Left ventricle myocardium superior (tissue), 1 donor: ENCODE data around the gene WLS. TPM values are rescaled to one million over a fixed set of nuclear protein-coding genes. Genes with fewer than 3 reads are reported as not detected.
"Not testable (repeated sequence)": the region's sequence is repeated elsewhere in the genome, so short reads cannot be mapped to it uniquely, and the experiment has no call there.

Experiments
- ATAC-seq: fragments of 200-7000 bp; cut with Tn5 transposase; one replicate; pipeline ENCODE4 v1.9.1; 2020; ENCODE audit warnings: mild to moderate bottlenecking, moderate library complexity
- DNase-seq: peaks from one replicate; pipeline ENCODE4 v3.0.0-alpha.2; 2020
- intact Hi-C: fragments of 100-400 bp; cut with micrococcal nuclease; formaldehyde crosslinking; loops from one replicate; pipeline ENCODE4 v1.11.0; 2022
- total RNA-seq: library from RNA; stranded (reverse); fragmentation: NEBNext Ultra II Directional; extraction: Animal tissue kit (Norgen Biotek cat#: 25700); gene quantifications from one replicate; pipeline ENCODE4 v1.2.1, GENCODE V29; 2021
- donor health status: DM: no; HTN: yes; CAD: no; lungs with severe emphysema.

WLS gene
- total RNA-seq, 1 donor from 2014 or later = 75.0 TPM

- no peak for DNase-seq
- intact Hi-C loops = no loop called here
- peak; percentile 37 for ATAC-seq
Measured at GRCh38 chr1:68174738-68175113, 57.6 kb downstream of the WLS start.

- DNase-seq = no peak
- intact Hi-C loops = no loop called here
- peak; percentile 76 for ATAC-seq
Measured at GRCh38 chr1:68173936-68174737, 58.2 kb downstream of the WLS start.

- no peak for DNase-seq
- ATAC-seq = peak; percentile 67
- intact Hi-C loops = no loop called here
Measured at GRCh38 chr1:68173283-68173935, 58.9 kb downstream of the WLS start.

GRCh38 chr1:68171795-68172194 lies 60.5 kb downstream of the WLS start:
- intact Hi-C loops = not testable (repeated sequence)

GRCh38 chr1:68168545-68169171 lies 63.7 kb downstream of the WLS start:
- intact Hi-C loops = no loop called here
- ATAC-seq (peak; percentile 24), DNase-seq (no peak)

More at GRCh38 chr1:68171795-68172194, 60.5 kb downstream of the WLS start:
- ATAC-seq, DNase-seq: not testable (repeated sequence)

GRCh38 chr1:68167211-68167610 lies 65.1 kb downstream of the WLS start:
- DNase-seq = no peak
- ATAC-seq = no peak
- intact Hi-C loops = no loop called here

- ATAC-seq (no peak), DNase-seq (no peak)
- intact Hi-C loops = no loop called here
Measured at GRCh38 chr1:68166348-68166747, 66.0 kb downstream of the WLS start.

- ATAC-seq (no peak), DNase-seq (no peak)
- intact Hi-C loops = no loop called here
Measured at GRCh38 chr1:68165665-68166064, 66.7 kb downstream of the WLS start.

GRCh38 chr1:68164918-68165317 lies 67.4 kb downstream of the WLS start:
- ATAC-seq (no peak), DNase-seq (no peak)
- intact Hi-C loops = no loop called here

GRCh38 chr1:68163220-68163619 lies 69.1 kb downstream of the WLS start:
- no peak for DNase-seq
- intact Hi-C loops = no loop called here
- no peak for ATAC-seq

GRCh38 chr1:68162761-68163160 lies 69.6 kb downstream of the WLS start:
- intact Hi-C loops = no loop called here
- ATAC-seq (no peak), DNase-seq (no peak)

- ATAC-seq, intact Hi-C loops, DNase-seq: not testable (repeated sequence)
Measured at GRCh38 chr1:68161672-68162071, 70.7 kb downstream of the WLS start.

- intact Hi-C loops, DNase-seq, ATAC-seq: not testable (repeated sequence)
Measured at GRCh38 chr1:68160935-68161334, 71.4 kb downstream of the WLS start.

GRCh38 chr1:68160021-68160420 lies 72.3 kb downstream of the WLS start:
- intact Hi-C loops = no loop called here
- no peak for ATAC-seq

GRCh38 chr1:68158837-68159236 lies 73.5 kb downstream of the WLS start:
- intact Hi-C loops = no loop called here
- ATAC-seq (no peak), DNase-seq (no peak)

More at GRCh38 chr1:68160021-68160420, 72.3 kb downstream of the WLS start:
- no peak for DNase-seq

GRCh38 chr1:68157416-68157815 lies 74.9 kb downstream of the WLS start:
- ATAC-seq (no peak), DNase-seq (no peak)
- intact Hi-C loops = no loop called here

- ATAC-seq = no peak
- no peak for DNase-seq
- intact Hi-C loops = no loop called here
Measured at GRCh38 chr1:68151690-68152089, 80.6 kb downstream of the WLS start.

GRCh38 chr1:68149907-68150306 lies 82.4 kb downstream of the WLS start:
- ATAC-seq = peak; percentile 30
- intact Hi-C loops = no loop called here

GRCh38 chr1:68149110-68149798 lies 83.1 kb downstream of the WLS start:
- ATAC-seq (peak; percentile 93), DNase-seq (peak; percentile 55)
- intact Hi-C loops = no loop called here

More at GRCh38 chr1:68149907-68150306, 82.4 kb downstream of the WLS start:
- no peak for DNase-seq

- intact Hi-C loops = no loop called here
- ATAC-seq = no peak
- no peak for DNase-seq
Measured at GRCh38 chr1:68148631-68149030, 83.7 kb downstream of the WLS start.
